Esophagus squamous epithelium (tissue), 4 donors: ENCODE measurements around the gene TMEM131.

Experiments
- CTCF ChIP-seq, 6 experiments: fragments of 450-650 bp in 4 of 6; fragments of 200-600 bp in 2 of 6; sonication (generic) in 2 of 6; IDR thresholded peaks; one replicate each; pipeline ENCODE4 v1.5.1; 2016 to 2019; ENCODE audit warnings: antibody characterized with exemption in 6 of 6, mild to moderate bottlenecking in 4 of 6, moderate library complexity in 4 of 6
- POLR2A ChIP-seq, 4 donors: fragments of 450-650 bp; IDR thresholded peaks; one replicate each; pipeline ENCODE4 v1.6.1; 2017; ENCODE audit warnings: antibody characterized with exemption in 4 of 4, mild to moderate bottlenecking in 4 of 4, moderate library complexity in 3 of 4

- TF ChIP-seq CTCF (IDR thresholded peaks at IDR 0.05) (no peak), POLR2A (IDR thresholded peaks at IDR 0.05) (no peak)
These were observed 276.2 kb downstream of the TMEM131 start for GRCh38 chr2:97719362-97720155.
